ENCODE data around the gene CTTN. TPM values are rescaled to one million over a fixed set of nuclear protein-coding genes. Genes with fewer than 3 reads are reported as not detected.

Gene CTTN
- total and polyA plus RNA-seq, 10 of the 15 experiments (the other 5 are each of a cell fraction or from before 2014, with no cell fraction given) = 1.1 to 37.8 (median 11.8) TPM

DNA sequence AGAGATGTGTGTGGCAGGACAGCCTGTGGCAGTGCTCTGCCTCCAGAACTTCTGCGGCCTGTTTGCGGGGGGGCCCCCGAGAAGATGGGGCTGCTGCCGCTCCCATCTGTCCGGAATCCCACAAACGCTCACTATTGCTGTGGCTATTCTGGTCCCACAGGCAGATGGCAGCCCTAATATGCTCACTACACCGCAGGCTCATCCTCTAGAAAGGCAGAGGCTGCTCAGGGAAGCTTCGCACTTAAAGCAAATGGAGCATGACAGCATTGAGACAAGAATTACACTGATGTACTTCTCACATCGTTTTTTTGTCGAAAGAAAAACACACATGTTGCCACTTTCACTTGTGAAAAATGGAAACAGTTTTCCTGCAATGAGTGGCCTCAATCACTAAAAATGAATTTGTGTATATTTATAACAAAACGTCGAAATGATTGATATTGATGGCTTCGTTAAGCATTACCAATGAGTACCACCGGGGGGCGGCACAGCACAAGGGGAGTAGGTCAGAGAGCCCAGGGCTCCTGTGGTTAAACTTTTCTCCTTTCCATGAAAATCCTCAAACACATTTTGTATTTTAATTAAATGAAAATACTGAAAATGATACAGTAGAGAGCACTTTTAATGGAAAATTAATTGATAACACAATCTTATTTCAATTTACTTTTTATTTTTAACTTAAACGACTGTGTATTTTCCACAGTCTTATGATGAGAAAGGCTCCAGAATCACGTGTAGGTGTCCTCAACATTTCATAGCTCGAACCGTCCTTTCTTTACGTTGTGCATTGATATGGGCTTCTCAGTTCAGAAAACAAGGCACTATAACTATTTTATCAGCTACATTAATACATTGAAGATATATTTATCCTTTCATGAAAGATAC is 69.1 kb downstream of the CTTN start (continued):
- TF ChIP-seq, protein P1, sequence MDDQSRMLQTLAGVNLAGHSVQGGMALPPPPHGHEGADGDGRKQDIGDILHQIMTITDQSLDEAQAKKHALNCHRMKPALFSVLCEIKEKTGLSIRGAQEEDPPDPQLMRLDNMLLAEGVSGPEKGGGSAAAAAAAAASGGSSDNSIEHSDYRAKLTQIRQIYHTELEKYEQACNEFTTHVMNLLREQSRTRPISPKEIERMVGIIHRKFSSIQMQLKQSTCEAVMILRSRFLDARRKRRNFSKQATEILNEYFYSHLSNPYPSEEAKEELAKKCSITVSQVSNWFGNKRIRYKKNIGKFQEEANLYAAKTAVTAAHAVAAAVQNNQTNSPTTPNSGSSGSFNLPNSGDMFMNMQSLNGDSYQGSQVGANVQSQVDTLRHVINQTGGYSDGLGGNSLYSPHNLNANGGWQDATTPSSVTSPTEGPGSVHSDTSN (IDR thresholded peaks at IDR 0.05; ENCODE audit: insufficient replicate concordance, low read depth, low read length) = peak; percentile 58
- TF ChIP-seq NR2C1 (IDR thresholded peaks at IDR 0.05) (no peak), NFYA (IDR thresholded peaks at IDR 0.05; ENCODE audit: borderline replicate concordance, low read depth, low read length) (no peak), NRF1 (conservative IDR thresholded peaks at IDR 0.05; ENCODE audit: low read depth, low read length) (no peak), SMAD1 (IDR thresholded peaks at IDR 0.05; ENCODE audit: low read depth, partially characterized antibody) (no peak), RAD21 (IDR thresholded peaks at IDR 0.05; ENCODE audit: insufficient read depth, low read depth, low read length) (peak; percentile 89), BCL11A (IDR thresholded peaks at IDR 0.05; ENCODE audit: low read depth, low read length) (no peak), ATF7 (IDR thresholded peaks at IDR 0.05; ENCODE audit: low read depth) (no peak), CHD1 (IDR thresholded peaks at IDR 0.05; ENCODE audit: low read depth, low read length) (no peak), MEF2A (IDR thresholded peaks at IDR 0.05; ENCODE audit: insufficient read depth, low read depth, low read length) (no peak), RCOR1 (conservative IDR thresholded peaks at IDR 0.05; ENCODE audit: low read depth, low read length) (no peak), NR2F1 (conservative IDR thresholded peaks at IDR 0.05) (no peak), POLR2AphosphoS2 (IDR thresholded peaks at IDR 0.05; ENCODE audit: low read depth, low read length) (no peak), RUNX3 (IDR thresholded peaks at IDR 0.05; ENCODE audit: low read length) (peak; percentile 44; the same call in 1 of the 2 replicates)
- TF ChIP-seq, protein P2, sequence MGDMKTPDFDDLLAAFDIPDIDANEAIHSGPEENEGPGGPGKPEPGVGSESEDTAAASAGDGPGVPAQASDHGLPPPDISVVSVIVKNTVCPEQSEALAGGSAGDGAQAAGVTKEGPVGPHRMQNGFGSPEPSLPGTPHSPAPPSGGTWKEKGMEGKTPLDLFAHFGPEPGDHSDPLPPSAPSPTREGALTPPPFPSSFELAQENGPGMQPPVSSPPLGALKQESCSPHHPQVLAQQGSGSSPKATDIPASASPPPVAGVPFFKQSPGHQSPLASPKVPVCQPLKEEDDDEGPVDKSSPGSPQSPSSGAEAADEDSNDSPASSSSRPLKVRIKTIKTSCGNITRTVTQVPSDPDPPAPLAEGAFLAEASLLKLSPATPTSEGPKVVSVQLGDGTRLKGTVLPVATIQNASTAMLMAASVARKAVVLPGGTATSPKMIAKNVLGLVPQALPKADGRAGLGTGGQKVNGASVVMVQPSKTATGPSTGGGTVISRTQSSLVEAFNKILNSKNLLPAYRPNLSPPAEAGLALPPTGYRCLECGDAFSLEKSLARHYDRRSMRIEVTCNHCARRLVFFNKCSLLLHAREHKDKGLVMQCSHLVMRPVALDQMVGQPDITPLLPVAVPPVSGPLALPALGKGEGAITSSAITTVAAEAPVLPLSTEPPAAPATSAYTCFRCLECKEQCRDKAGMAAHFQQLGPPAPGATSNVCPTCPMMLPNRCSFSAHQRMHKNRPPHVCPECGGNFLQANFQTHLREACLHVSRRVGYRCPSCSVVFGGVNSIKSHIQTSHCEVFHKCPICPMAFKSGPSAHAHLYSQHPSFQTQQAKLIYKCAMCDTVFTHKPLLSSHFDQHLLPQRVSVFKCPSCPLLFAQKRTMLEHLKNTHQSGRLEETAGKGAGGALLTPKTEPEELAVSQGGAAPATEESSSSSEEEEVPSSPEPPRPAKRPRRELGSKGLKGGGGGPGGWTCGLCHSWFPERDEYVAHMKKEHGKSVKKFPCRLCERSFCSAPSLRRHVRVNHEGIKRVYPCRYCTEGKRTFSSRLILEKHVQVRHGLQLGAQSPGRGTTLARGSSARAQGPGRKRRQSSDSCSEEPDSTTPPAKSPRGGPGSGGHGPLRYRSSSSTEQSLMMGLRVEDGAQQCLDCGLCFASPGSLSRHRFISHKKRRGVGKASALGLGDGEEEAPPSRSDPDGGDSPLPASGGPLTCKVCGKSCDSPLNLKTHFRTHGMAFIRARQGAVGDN (IDR thresholded peaks at IDR 0.05) = no peak
- TF ChIP-seq, protein P3, sequence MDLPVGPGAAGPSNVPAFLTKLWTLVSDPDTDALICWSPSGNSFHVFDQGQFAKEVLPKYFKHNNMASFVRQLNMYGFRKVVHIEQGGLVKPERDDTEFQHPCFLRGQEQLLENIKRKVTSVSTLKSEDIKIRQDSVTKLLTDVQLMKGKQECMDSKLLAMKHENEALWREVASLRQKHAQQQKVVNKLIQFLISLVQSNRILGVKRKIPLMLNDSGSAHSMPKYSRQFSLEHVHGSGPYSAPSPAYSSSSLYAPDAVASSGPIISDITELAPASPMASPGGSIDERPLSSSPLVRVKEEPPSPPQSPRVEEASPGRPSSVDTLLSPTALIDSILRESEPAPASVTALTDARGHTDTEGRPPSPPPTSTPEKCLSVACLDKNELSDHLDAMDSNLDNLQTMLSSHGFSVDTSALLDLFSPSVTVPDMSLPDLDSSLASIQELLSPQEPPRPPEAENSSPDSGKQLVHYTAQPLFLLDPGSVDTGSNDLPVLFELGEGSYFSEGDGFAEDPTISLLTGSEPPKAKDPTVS (IDR thresholded peaks at IDR 0.05; ENCODE audit: low read depth, low read length) = no peak
- TF ChIP-seq, protein P4, sequence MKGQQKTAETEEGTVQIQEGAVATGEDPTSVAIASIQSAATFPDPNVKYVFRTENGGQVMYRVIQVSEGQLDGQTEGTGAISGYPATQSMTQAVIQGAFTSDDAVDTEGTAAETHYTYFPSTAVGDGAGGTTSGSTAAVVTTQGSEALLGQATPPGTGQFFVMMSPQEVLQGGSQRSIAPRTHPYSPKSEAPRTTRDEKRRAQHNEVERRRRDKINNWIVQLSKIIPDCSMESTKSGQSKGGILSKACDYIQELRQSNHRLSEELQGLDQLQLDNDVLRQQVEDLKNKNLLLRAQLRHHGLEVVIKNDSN (IDR thresholded peaks at IDR 0.05; ENCODE audit: borderline replicate concordance, extremely low read length, insufficient read depth, low read depth, low read length) = no peak
- TF ChIP-seq, protein P5, sequence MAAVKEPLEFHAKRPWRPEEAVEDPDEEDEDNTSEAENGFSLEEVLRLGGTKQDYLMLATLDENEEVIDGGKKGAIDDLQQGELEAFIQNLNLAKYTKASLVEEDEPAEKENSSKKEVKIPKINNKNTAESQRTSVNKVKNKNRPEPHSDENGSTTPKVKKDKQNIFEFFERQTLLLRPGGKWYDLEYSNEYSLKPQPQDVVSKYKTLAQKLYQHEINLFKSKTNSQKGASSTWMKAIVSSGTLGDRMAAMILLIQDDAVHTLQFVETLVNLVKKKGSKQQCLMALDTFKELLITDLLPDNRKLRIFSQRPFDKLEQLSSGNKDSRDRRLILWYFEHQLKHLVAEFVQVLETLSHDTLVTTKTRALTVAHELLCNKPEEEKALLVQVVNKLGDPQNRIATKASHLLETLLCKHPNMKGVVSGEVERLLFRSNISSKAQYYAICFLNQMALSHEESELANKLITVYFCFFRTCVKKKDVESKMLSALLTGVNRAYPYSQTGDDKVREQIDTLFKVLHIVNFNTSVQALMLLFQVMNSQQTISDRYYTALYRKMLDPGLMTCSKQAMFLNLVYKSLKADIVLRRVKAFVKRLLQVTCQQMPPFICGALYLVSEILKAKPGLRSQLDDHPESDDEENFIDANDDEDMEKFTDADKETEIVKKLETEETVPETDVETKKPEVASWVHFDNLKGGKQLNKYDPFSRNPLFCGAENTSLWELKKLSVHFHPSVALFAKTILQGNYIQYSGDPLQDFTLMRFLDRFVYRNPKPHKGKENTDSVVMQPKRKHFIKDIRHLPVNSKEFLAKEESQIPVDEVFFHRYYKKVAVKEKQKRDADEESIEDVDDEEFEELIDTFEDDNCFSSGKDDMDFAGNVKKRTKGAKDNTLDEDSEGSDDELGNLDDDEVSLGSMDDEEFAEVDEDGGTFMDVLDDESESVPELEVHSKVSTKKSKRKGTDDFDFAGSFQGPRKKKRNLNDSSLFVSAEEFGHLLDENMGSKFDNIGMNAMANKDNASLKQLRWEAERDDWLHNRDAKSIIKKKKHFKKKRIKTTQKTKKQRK (IDR thresholded peaks at IDR 0.05; ENCODE audit: low read depth, low read length) = no peak
